Measurements from ENCODE around the gene TAS2R41. TPM values are rescaled to one million over a fixed set of nuclear protein-coding genes. Genes with fewer than 3 reads are reported as not detected.
A peak's percentile ranks its signal among the peaks of the same experiment; 100 is the strongest.

Gene TAS2R41
- total and polyA plus RNA-seq, 7 donors = not detected

DNA sequence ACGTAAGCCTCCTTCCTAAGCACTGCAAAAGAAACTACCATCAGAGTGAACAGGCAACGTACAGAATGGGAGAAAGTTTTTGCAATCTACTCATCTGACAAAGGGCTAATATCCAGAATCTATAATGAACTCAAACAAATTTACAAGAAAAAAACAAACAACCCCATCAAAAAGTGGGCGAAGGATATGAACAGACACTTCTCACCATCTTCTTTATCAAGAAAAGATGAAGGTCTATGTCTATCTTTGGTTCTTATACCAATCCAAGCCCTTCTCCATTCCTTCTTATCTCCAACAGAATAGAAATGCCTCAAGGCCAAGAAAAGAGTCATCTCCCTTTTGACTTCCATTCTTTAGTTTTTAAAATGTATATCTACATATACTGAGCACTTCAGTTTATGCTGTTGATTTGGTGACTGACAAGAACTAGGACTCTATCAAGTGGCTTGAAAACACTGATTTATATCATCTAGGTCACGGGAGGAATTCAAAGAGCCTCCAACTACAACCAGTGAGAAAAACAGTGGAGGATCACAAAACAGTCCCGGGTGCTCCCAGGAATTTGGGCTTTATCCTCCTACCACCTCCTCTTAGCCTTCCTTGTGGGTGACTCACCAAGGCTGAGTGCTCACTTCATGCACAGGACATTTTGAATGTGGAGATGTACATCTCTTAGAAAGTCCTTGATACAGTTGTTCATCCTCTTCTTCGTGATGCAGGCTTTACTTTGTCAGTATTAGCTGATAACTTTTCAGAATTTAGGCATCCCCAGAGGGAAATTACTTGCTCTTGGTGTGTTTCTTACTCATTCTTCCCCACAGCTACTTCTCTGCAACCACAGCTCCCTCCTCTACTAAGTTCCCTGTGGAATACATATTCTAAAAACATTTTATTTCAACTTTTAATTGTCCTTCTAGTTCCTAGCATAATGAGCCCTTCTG, 15.4 kb downstream of the TAS2R41 start:
- no peak for DNase-seq
- intact Hi-C loops (cut with DNase I) = no loop called here
- TF ChIP-seq, protein P1, sequence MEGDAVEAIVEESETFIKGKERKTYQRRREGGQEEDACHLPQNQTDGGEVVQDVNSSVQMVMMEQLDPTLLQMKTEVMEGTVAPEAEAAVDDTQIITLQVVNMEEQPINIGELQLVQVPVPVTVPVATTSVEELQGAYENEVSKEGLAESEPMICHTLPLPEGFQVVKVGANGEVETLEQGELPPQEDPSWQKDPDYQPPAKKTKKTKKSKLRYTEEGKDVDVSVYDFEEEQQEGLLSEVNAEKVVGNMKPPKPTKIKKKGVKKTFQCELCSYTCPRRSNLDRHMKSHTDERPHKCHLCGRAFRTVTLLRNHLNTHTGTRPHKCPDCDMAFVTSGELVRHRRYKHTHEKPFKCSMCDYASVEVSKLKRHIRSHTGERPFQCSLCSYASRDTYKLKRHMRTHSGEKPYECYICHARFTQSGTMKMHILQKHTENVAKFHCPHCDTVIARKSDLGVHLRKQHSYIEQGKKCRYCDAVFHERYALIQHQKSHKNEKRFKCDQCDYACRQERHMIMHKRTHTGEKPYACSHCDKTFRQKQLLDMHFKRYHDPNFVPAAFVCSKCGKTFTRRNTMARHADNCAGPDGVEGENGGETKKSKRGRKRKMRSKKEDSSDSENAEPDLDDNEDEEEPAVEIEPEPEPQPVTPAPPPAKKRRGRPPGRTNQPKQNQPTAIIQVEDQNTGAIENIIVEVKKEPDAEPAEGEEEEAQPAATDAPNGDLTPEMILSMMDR (IDR thresholded peaks at IDR 0.05) = no peak
- no peaks in the 10 kb centered on the region for H3K27me3 ChIP-seq (ENCODE audit: insufficient read depth in 3 of 3, low read length in 2 of 3)
- WGBS, 3 donors = 79 to 88% (median 79%) methylated on average over 6 of the region's 6 CpGs
- no peaks in the 10 kb centered on the region for H3K9me3 ChIP-seq
- H3K4me1 ChIP-seq = no peaks in the 10 kb centered on the region
- H3K27ac ChIP-seq = peak overlapping the region; percentile 56
- no peak for ATAC-seq
- H3K4me3 ChIP-seq = no peak overlapping the region
- no peaks in the 10 kb centered on the region for H3K36me3 ChIP-seq (ENCODE audit: insufficient read depth in 1 of 2, low read depth in 1 of 2)

DNA sequence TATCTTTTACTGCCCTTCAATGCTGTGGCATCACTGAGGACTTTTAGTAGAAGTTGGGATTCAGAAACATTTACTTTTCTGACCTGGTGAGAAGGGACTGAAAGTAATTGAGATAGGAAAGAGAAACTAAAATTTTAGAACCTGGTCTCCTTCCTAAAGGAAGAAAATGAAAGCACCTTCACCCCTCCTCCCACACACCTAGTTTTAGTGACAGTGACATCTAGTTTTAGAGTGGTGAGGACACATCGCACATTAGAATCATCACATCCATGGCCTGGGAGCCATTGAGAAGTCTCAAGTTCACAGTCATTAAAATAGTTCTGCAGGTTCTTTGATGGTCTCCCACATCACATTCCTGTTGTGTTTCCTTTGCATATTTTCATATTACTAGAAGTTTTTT, 16.1 kb downstream of the TAS2R41 start:
- H3K4me3 ChIP-seq = no peak overlapping the region
- intact Hi-C loops (cut with DNase I) = no loop called here
- DNase-seq = no peak
- H3K36me3 ChIP-seq (ENCODE audit: insufficient read depth in 1 of 2, low read depth in 1 of 2) = no peaks in the 10 kb centered on the region
- H3K27ac ChIP-seq = no peak overlapping the region
- no peaks in the 10 kb centered on the region for H3K27me3 ChIP-seq (ENCODE audit: insufficient read depth in 3 of 3, low read length in 2 of 3)
- peaks cover 6% of the 10 kb centered on the region for H3K4me1 ChIP-seq
- no peaks in the 10 kb centered on the region for H3K9me3 ChIP-seq
- ATAC-seq = no peak
- TF ChIP-seq, protein P1 (IDR thresholded peaks at IDR 0.05) = no peak
- 86 to 96% (median 88%) methylated on average over 1 of the region's 1 CpG for WGBS, 3 donors

DNA sequence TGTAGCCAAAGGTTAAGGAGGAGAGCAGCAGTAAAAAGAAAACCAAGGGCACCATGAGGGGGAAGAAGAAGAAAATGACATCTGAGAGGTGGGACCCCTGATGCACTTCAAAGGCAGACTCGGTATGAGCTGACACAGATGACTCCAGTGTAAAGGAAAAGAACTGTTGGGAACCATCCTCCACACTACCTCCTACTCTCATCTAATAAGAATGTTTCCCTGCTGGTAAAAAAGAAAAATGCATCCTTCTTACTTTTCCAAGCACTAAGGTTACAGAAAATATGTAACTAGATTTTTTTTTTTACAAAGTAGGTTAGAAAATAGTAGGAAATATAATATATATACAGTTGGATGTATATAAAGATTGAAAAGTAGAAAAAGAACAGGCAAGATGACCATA, 16.9 kb downstream of the TAS2R41 start:
- no peak for ATAC-seq
- peaks cover 6% of the 10 kb centered on the region for H3K4me1 ChIP-seq
- H3K36me3 ChIP-seq (ENCODE audit: insufficient read depth in 1 of 2, low read depth in 1 of 2) = no peaks in the 10 kb centered on the region
- 46 to 56% (median 50%) methylated on average over 1 of the region's 1 CpG for WGBS, 3 donors
- TF ChIP-seq, protein P1 (IDR thresholded peaks at IDR 0.05) = no peak
- no peaks in the 10 kb centered on the region for H3K27me3 ChIP-seq (ENCODE audit: insufficient read depth in 3 of 3, low read length in 2 of 3)
- no peak overlapping the region for H3K4me3 ChIP-seq
- H3K27ac ChIP-seq = no peak overlapping the region
- intact Hi-C loops (cut with DNase I) = no loop called here
- no peaks in the 10 kb centered on the region for H3K9me3 ChIP-seq
- DNase-seq = no peak

DNA sequence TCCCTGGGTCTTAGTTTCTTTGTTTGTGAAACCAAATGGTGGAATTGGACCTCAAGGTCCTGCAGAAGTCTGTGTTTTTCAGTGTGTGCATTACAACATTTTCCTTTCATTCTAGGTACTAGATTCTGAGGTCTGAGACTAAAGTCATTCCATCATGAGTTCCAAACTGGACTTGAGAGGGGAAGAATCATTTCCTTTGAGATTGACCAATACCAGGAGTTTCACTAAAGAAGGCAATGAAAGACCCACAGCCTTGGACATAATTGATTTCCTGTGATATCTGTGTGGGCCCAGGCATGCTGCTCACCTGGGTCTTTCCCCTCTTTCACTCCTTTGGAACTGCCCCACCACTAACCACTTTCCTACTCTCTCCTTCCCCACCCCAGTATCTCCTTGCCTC, 18.2 kb downstream of the TAS2R41 start:
- TF ChIP-seq, protein P1 (IDR thresholded peaks at IDR 0.05) = no peak
- DNase-seq (no peak), ATAC-seq (no peak)
- intact Hi-C loops (cut with DNase I) = no loop called here
- H3K27ac ChIP-seq = no peak overlapping the region
- H3K36me3 ChIP-seq (ENCODE audit: insufficient read depth in 1 of 2, low read depth in 1 of 2) = no peaks in the 10 kb centered on the region
- no peaks in the 10 kb centered on the region for H3K9me3 ChIP-seq
- no peak overlapping the region for H3K4me3 ChIP-seq
- H3K27me3 ChIP-seq (ENCODE audit: insufficient read depth in 3 of 3, low read length in 2 of 3) = no peaks in the 10 kb centered on the region
- H3K4me1 ChIP-seq = peaks cover 10% of the 10 kb centered on the region

Measured in psoas muscle (tissue), 8 donors.